Measurements from ENCODE around the gene BORCS5.
"Not testable (repeated sequence)": the region's sequence is repeated elsewhere in the genome, so short reads cannot be mapped to it uniquely, and the experiment has no call there.

Gene BORCS5

GRCh38 chr12:12396694-12397093 lies 39.8 kb downstream of the BORCS5 start:
- no peak for DNase-seq

GRCh38 chr12:12397184-12397583 lies 40.3 kb downstream of the BORCS5 start:
- DNase-seq = no peak

DNA sequence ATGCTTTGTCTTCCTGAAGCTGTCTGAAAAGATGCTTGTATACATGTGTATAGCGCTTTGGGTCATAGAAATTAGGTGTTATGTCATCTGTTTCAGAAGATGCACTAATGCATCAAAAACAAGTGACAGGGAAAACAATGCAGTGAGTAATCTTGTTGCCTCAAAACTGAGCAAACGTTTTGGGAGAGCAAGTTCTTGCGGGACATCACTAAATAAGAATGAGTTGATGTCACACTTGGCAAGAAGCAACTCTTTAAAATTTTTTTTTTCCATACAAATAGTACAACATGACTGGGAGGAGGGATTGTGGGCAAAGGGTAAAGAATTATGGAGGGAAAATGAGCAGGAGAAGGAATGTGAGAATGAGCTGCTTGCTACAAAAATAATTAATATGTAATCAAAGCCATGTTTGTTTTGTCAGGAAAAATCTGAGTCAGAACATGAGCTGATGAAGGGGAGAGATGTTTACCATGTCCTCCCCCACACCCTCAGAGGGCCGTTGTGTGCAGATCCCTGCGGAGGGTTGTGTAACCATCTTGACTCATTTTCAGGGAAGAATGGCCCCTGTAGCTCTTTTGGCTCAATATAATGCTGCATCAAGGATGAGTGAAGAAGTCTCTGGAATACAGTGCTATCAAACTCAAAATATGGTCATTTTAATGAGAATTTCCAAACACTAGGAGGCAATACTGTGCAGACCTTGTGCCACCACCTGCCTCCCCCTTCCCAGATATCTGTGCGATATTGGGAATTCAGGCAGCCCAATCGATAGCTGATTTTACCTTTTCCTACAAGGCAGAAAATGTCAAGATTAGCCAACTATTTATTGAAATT lies 41.4 kb downstream of the BORCS5 start:
- no peak for DNase-seq

- DNase-seq = no peak
Observed at GRCh38 chr12:12399161-12399560, 42.3 kb downstream of the BORCS5 start.

DNA sequence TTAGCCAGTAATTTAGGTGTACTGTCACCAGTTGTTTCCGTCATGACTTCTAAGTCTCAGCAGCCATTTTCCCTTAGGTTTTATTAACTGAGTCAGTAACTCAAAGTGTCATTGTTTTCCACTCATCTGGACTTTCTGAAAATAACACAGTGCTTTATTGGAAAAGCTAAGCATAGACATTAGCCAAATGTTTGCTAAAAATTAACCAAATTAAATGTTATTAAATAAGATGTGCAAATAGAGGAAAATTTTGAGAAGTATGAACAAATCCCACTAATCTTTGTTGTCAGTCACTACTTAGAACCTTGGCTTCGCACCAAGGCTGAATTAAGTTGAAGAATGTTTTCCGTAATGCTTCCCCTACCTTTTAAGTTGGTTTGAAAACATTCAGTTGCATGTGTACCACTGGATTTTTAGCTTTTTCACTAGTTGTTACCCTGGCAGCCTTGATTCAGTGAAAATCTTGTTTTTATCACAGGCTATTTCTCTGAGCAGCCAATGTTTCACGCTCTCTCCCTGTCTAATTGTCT lies 43.0 kb downstream of the BORCS5 start:
- DNase-seq = no peak

- no peak for DNase-seq
Observed at GRCh38 chr12:12400793-12401192, 43.9 kb downstream of the BORCS5 start.

GRCh38 chr12:12403264-12404248 lies 46.7 kb downstream of the BORCS5 start:
- no peak for DNase-seq

DNA sequence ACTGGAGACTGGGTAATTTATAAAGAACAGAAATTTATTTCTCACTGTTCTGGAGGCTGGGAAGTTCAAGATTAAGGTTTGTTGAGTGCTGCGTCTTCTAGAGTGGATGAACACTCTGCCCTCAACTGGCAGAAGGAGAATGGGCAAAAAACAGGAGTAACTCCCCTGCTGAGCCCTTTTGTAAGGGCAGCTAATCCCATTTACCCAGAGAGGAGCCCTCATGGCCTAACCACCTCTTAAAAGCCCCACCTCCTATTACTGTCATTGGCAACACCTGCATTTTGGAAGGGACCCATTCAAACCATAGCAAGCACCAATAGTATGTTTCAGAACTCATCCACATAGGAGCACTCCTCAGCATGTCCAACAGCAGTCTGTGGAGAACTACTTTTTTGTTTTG lies 47.4 kb downstream of the BORCS5 start:
- DNase-seq = no peak

DNA sequence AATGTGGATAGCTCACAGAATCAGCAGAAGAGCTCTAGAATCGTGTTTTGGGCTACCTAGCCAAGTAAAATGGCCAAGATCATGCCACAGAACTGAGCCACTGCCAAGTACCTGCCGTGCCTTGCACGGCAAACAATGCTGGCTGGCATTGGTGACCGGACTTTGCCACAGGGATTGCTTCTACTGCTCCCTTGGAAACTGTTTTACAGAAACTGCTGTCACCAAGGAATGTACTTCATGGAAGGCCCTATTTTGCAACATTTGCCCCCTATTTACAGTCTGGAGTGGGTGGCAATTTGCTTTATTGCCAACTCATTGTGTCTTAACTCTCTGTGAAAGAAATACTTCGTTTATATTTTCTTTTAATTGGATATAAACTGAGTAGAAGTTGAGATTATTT lies 49.0 kb downstream of the BORCS5 start:
- DNase-seq = no peak

- no peak for DNase-seq
Observed at GRCh38 chr12:12406762-12407161, 49.9 kb downstream of the BORCS5 start.

GRCh38 chr12:12408265-12408690 lies 51.4 kb downstream of the BORCS5 start:
- no peak for DNase-seq

DNA sequence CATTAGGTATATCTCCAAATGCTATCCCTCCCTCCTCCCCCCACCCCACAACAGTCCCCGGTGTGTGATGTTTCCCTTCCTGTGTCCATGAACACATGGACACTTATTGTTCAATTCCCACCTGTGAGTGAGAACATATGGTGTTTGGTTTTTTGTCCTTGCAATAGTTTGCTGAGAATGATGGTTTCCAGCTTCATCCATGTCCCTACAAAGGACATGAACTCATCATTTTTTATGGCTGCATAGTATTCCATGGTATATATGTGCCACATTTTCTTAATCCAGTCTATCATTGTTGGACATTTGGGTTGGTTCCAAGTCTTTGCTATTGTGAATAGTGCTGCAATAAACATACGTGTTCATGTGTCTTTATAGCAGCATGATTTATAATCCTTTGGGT lies 52.5 kb downstream of the BORCS5 start:
- DNase-seq = not testable (repeated sequence)

GRCh38 chr12:12415886-12416285 lies 59.0 kb downstream of the BORCS5 start:
- DNase-seq = no peak

GRCh38 chr12:12419165-12419564 lies 62.3 kb downstream of the BORCS5 start:
- DNase-seq = not testable (repeated sequence)

GRCh38 chr12:12423367-12423766 lies 66.5 kb downstream of the BORCS5 start:
- DNase-seq = no peak

DNA sequence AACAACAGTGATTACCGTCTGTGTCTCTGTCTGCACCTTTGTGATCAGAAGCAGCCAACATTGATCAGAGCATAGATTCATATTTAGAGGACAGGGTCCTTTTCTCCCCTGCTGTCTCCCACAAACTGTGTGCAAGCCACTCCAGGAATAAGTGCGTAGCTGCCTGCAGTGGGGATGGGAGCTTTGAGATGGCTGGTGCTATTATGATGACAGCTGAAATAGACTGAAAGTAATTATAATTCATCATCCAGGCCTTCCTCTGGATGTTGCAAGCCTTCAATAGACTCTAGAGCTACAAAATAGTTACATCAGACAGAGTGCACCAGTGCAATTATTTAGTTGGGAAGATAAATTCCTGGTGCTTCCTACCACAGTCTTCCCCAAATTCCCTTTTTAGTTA lies 68.1 kb downstream of the BORCS5 start:
- DNase-seq = no peak

DNA sequence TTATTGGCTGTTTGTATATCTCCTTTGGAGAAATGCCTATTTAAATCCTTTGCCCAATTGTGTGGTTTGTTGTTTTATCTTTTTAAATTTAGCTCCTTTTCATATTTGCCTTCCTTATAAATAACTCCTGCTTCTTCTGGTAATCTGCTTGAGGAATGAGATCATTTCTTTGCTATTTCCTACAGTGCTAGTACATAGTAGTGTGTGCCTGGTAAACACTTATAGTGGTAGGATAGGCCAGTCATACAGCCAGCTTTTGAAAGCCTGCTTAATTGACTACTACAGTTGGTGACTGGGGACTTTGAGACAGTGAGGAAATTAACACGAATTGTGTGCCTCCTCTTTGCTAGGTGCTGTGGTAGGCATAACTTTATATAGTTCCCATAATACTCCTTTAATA lies 68.7 kb downstream of the BORCS5 start:
- no peak for DNase-seq

DNA sequence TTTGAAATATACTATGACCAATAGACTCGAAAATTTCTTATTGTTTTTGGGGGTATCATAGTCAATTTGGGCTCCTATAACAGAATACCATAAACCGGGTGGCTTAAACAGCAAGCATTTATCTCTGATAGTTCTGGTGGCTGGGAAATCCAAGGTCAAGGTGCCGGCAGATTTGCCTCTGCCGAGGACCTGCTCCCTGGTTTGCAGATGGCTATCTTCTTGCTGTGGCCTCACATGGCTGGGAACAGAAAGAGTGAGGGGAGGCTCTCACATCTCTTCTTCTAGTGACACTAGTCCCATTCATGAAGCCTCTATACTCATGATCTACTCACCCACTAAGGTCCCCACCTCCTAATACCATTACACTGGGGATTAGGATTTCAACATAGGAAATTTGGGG lies 70.7 kb downstream of the BORCS5 start:
- no peak for DNase-seq

- no peak for DNase-seq
Observed at GRCh38 chr12:12428047-12428446, 71.2 kb downstream of the BORCS5 start.

- no peak for DNase-seq
Observed at GRCh38 chr12:12428961-12429657, 72.2 kb downstream of the BORCS5 start.

DNA sequence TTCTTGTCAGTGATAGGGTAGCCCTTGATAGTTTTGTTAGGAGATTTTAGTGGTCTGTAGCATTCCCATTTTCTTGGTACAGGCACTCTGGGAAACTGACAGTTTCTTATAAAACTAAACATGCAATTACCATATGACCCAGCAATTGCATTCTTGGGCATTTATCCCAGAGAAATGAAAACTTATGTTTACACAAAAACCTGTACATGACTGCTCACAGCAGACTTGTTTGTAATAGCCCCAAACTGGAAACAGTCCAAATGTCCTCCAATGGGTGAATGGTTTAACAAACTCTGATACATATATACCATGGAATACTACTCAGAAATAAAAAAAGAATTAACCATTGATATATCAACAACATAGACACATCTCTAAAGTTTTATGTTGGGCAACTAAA lies 75.5 kb downstream of the BORCS5 start:
- no peak for DNase-seq

GRCh38 chr12:12433203-12433731 lies 76.4 kb downstream of the BORCS5 start:
- DNase-seq = no peak
